Right renal cortex interstitium (tissue), 3 donors: ENCODE results near the gene SORBS2. TPM values are rescaled to one million over a fixed set of nuclear protein-coding genes. Genes with fewer than 3 reads are reported as not detected.

Experiments used
- DNase-seq, 3 donors: peaks; one replicate each; pipeline ENCODE4 v3.0.0-alpha.2; 2013; ENCODE audit warnings: low read depth in 3 of 3, low spot score in 2 of 3
- polyA plus RNA-seq, 3 donors: library from polyadenylated mRNA; unstranded; fragments of 120-200 nt; gene quantifications; one replicate each; pipeline ENCODE4 v1.2.1, GENCODE V29; 2013; ENCODE audit not compliant: insufficient read length in 3 of 3

The SORBS2 gene
- polyA plus RNA-seq, 3 donors = 65.0 to 71.9 (median 65.3) TPM

- DNase-seq = no peak
Measured at GRCh38 chr4:185743722-185744487, 68.1 kb downstream of the SORBS2 start.

- no peak for DNase-seq
Measured at GRCh38 chr4:185742766-185743165, 69.2 kb downstream of the SORBS2 start.

GRCh38 chr4:185741795-185742194 lies 70.2 kb downstream of the SORBS2 start:
- no peak for DNase-seq

- no peak for DNase-seq
Measured at GRCh38 chr4:185740471-185740873, 71.5 kb downstream of the SORBS2 start.

- DNase-seq = no peak
Measured at GRCh38 chr4:185738820-185739219, 73.2 kb downstream of the SORBS2 start.

GRCh38 chr4:185738038-185738552 lies 73.9 kb downstream of the SORBS2 start:
- DNase-seq = peak in 1 of 3 donors; percentile 43

GRCh38 chr4:185737489-185738037 lies 74.4 kb downstream of the SORBS2 start:
- no peak for DNase-seq

GRCh38 chr4:185736882-185737281 lies 75.1 kb downstream of the SORBS2 start:
- DNase-seq = no peak

- no peak for DNase-seq
Measured at GRCh38 chr4:185735866-185736400, 76.1 kb downstream of the SORBS2 start.

- no peak for DNase-seq
Measured at GRCh38 chr4:185734930-185735329, 77.1 kb downstream of the SORBS2 start.

- DNase-seq = no peak
Measured at GRCh38 chr4:185734214-185734613, 77.8 kb downstream of the SORBS2 start.

- DNase-seq = no peak
Measured at GRCh38 chr4:185730849-185731608, 81.0 kb downstream of the SORBS2 start.

- no peak for DNase-seq
Measured at GRCh38 chr4:185730387-185730786, 81.6 kb downstream of the SORBS2 start.

- DNase-seq = no peak
Measured at GRCh38 chr4:185729391-185729804, 82.6 kb downstream of the SORBS2 start.

GRCh38 chr4:185728893-185729292 lies 83.1 kb downstream of the SORBS2 start:
- no peak for DNase-seq

- DNase-seq = no peak
Measured at GRCh38 chr4:185726931-185727330, 85.1 kb downstream of the SORBS2 start.

GRCh38 chr4:185723631-185724260 lies 88.2 kb downstream of the SORBS2 start:
- no peak for DNase-seq

- DNase-seq = no peak
Measured at GRCh38 chr4:185722029-185722316, 90.0 kb downstream of the SORBS2 start.

GRCh38 chr4:185721190-185722028 lies 90.6 kb downstream of the SORBS2 start:
- DNase-seq = no peak

- DNase-seq = no peak
Measured at GRCh38 chr4:185719500-185719858, 92.5 kb downstream of the SORBS2 start.
